ENCODE data around the gene FBXO31.

GRCh38 chr16:87409781-87410180 is 26.2 kb upstream of the FBXO31 start:
- TF ChIP-seq ZNF274 (IDR thresholded peaks at IDR 0.05; ENCODE audit: low read depth, low read length) (no peak), YY1 (IDR thresholded peaks at IDR 0.05; ENCODE audit: insufficient read depth, insufficient read length) (no peak), SUZ12 (IDR thresholded peaks at IDR 0.05; ENCODE audit: extremely low read depth, insufficient read depth, insufficient read length) (no peak)
